HG02840 (cell line): ENCODE results near the gene PPIP5K1.
"Not testable (repeated sequence)": the region's sequence is repeated elsewhere in the genome, so short reads cannot be mapped to it uniquely, and the experiment has no call there.

Experiments
- ATAC-seq: cut with Tn5 transposase; IDR thresholded peaks from one replicate; pipeline ENCODE4 v1.9.1; 2021; ENCODE audit warnings: mild to moderate bottlenecking, moderate library complexity, moderate number of reproducible peaks; ENCODE audit not compliant: unreplicated experiment, low FRiP score

Gene PPIP5K1

GRCh38 chr15:43589778-43590466 lies at the start of gene PPIP5K1:
TSS of gene PPIP5K1 (minus strand) at chr15:43590208. CDS start at chr15:43584504, 5,704 bp downstream.
- peak; percentile 94 for ATAC-seq

GRCh38 chr15:43638464-43639204 lies 48.6 kb upstream of the PPIP5K1 start:
- ATAC-seq: not testable (repeated sequence)

DNA sequence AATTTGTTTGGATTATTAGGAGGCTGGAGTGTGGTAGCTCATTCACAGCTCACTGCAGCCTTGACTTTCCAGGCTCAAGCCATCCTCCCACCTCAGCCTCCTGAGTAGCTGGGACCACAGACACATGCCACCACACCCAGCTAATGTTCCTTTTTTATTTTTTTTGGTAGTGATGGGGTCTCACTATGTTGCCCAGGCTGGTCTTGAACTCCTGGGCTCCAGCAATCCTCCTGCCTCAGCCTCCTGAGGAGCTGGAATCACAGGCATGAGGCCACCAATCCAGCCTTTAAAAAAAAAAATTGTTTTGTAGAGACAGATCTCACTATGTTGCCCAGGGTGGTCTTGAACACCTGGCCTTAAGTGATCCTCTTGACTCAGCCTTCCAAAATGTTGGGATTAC lies 36.9 kb upstream of the PPIP5K1 start:
- not testable (repeated sequence) for ATAC-seq

- no peak for ATAC-seq
Observed at GRCh38 chr15:43625106-43625505, 35.1 kb upstream of the PPIP5K1 start.

DNA sequence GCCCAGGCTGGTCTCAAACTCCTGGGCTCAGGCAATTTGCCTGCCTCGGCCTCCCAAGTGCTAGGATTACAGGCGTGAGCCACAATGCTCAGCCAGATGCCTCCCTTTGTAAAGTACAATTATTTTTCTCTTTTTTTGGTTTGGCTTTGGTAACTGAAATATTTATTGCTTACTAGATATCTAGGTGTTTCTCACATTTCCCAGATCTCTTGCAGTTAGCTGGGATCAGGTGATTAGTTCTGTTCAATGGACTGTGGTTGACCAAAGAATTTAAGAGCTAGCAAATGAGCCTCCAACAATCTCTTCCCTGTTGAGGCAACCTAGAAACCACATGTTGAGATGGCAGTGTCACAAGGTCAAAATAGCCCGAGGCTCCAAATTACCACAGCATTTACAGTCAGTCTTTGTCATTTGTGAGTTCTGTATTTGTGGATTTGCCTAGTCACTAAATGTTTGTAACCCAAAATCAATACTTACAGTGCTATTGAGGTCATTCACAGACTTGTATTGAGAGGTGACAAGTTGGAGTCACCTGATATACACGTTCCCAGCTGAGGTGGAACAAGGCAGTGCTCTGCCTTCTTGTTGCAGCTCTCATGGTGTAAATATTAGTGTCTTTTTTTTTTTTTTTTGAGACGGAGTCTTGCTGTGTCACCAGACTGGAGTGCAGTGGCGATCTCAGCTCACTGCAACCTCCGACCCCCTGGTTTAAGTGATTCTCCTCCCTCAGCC lies 32.2 kb upstream of the PPIP5K1 start:
- not testable (repeated sequence) for ATAC-seq

- ATAC-seq: not testable (repeated sequence)
Observed at GRCh38 chr15:43618700-43619099, 28.7 kb upstream of the PPIP5K1 start, which contains the start of gene STRC. TSS of gene STRC (minus strand) at chr15:43618800. CDS start at chr15:43618722, 78 bp downstream.

DNA sequence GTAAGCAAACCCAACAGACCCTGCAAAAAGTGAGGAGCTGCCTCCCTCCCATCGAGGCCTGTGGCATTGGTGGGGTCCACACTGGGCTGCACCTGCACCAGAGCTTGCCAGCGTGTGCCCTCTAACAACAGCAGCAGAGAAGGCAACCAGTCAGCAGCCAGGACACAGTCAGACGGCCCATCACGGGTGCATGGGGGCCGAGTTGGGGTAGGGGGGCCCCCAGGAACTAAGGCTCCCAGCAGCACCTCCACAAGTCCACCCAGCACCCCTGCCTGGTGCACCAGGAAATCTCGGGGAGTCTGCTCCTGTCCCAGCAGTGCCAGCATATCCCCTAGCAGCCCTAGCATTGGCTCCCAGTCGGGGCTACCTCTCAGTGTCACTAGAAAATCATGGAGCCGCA lies 27.7 kb upstream of the PPIP5K1 start:
- ATAC-seq: not testable (repeated sequence)

DNA sequence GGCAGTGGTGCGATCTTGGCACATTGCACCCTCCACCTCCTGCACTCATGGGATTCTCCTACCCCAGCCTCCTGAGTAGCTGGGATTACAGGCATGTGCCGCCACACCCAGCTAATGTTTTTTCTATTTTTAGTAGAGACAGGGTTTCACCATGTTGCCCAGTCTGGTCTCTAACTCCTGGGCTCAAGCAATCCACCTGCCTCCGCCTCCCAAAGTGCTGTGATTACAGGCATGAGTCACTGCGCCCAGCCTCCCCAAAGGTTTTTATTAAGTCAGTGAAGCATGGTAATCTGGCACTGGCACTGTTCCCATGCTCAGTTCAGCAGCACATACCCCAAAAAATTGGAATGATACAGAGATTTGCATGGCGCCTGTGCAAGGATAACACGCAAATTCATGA lies 12.2 kb upstream of the PPIP5K1 start:
- ATAC-seq: not testable (repeated sequence)

DNA sequence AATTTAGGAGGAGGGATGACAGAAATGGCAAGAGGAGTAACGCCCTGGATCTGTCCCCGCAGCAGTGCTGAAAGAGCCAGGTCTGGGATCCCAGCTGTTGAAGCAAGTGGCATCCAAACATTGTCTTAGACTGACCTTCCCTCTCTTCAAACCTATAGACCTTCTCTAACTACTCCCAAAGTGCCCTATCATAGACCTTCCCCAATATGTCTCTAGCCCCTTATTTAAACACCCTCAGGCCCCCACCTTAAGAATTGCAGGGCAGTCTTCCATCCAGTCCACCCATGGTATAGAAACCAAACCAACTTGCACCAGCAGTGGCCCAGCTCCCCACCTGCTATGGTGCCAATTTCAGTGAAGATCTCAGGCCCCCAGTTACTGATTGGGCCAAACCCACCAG lies 10.2 kb upstream of the PPIP5K1 start:
- ATAC-seq: not testable (repeated sequence)

DNA sequence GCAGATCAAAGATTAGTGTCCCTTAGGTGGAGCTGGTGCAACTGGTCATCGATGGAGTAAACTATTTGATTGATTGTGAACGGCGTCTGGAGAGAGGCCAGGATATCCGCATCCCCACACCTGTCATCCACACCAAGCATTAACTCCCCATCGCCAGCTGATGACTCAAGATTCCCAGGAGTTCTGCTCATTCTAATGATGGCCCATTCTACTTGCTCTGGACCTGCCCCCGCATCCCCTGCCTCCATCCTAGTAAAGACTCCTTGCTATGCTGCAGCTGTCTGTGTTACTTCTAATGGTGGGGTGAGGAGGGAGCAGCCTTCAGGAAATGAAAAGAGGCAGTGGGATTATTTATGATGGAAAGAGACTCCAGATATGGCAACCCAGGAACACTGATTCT lies 9.1 kb upstream of the PPIP5K1 start:
- not testable (repeated sequence) for ATAC-seq

DNA sequence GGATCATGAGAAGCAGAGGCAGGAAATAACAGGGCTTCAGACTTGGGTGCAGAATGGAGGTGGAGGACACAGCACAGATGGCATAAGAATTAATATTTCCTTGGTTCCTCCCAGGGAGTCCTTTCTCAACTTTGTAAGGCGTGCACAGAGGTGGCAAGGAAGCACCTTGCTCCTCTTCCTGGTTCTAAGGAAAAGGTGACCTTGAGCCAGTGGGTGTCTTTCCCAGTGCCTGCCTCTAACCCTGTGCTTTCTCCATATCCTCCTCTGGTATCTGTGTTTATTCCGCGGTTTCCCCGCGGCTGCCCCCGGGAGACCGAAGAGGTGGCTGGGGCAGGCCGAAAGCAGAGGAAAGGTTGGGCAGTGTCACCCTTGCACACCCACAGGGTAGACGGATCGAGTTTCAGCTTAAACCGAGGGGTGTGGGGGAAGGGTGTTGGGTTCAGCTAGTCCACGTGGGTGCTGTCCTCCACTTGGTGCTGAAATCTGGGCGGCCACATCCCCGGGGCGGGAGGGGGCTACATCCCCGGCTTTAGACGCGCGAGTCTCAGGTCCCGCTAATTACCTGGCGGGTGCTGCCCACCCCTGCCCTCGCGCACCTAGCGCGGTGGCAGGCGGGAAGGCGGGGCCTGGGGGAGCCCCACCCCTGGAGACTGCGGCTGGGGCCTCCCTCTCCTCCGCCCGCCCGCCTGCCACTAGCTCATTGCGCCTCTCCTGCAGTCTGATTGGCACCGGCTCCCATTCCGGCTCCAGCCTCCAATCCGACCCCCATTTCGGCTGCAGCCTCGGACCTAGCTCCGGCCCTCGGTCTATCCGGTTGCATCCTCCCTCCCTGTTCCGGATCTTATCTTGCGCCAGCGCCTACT lies 3.6 kb upstream of the PPIP5K1 start, which contains the start of gene CKMT1B:
Gene CKMT1B (plus strand): TSS at position 700 of the 863 bp plus-strand sequence. CDS start 192 bp downstream, outside the sequence.
- ATAC-seq: not testable (repeated sequence)

DNA sequence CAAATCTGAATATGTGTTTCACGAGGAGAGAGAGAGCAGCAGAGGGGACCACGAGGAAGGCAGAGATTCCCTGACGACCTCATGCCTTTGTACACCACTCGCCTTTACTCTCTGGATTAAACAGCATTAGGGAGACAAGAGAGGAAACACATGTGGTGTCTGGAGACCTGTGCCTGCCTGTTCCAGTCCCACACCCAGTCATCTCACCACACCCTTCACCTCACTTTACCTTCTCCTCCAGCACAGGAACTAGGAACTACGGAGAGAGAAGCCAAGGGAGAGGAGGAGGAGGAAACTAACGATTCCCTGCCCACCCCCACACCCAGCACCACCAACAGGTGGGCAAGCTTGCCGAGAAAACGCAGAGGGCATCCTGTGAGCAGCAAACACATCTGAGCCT lies 2.8 kb upstream of the PPIP5K1 start:
- not testable (repeated sequence) for ATAC-seq

DNA sequence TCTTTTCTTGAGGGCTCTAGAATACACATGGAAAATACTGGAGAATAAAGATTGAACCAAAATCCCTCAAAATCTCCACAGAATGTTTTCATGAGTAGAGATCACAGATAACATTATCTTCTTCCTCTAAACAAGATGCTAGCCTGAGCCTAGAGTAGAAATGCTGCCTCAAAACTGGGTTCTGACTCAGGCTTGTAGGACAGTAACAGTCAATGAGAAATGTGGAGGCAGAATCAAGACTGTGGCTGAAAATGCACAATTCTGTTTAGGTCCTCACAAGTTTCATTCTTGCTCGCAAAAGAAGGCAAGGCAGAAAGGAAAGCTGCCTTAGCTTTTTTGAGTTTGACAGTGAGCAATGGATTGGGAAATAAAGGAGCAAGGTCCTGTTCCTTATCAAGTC lies 15.4 kb downstream of the PPIP5K1 start:
- ATAC-seq: not testable (repeated sequence)

GRCh38 chr15:43566615-43567014 lies 23.4 kb downstream of the PPIP5K1 start:
- ATAC-seq: not testable (repeated sequence)

- not testable (repeated sequence) for ATAC-seq
Observed at GRCh38 chr15:43563793-43564192, 26.2 kb downstream of the PPIP5K1 start.

- ATAC-seq: not testable (repeated sequence)
Observed at GRCh38 chr15:43562753-43563152, 27.3 kb downstream of the PPIP5K1 start.

DNA sequence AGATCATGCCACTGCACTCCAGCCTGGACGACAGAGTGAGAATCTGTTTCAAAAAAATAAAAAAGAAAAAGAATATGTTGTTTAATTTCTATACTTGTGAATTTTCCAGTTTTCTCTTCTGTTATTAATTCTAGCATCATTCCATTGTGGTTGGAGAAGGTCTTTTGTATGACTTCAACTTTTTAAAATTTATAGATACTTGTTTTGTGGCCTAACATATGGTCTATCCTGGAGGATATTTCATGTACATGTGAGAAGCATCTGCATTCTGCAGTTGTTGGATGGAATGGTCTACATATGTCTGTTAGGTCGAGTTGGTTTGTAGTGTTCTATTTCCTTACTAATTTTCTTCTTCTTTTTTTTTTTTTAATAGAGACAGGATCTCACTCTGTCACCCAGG lies 37.0 kb downstream of the PPIP5K1 start:
- no peak for ATAC-seq

- ATAC-seq: no peak
Observed at GRCh38 chr15:43552256-43552655, 37.8 kb downstream of the PPIP5K1 start.

GRCh38 chr15:43550527-43551363 lies 39.3 kb downstream of the PPIP5K1 start:
- no peak for ATAC-seq
